Hematopoietic multipotent progenitor cell treated with erythropoietin and hydrocortisone succinate and interleukin-3 and kit ligand, for 15 days (in vitro differentiated cells): ENCODE measurements around the gene OR10A2.
"Not testable (repeated sequence)": the region's sequence is repeated elsewhere in the genome, so short reads cannot be mapped to it uniquely, and the experiment has no call there.

Experiments
- DNase-seq: peaks from one replicate; pipeline ENCODE4 v3.0.0-alpha.2; 2015; ENCODE audit warnings: low spot score

Gene OR10A2

GRCh38 chr11:6888830-6889229 lies 26.0 kb downstream of the OR10A2 start:
- no peak for DNase-seq

GRCh38 chr11:6889835-6890234 lies 27.0 kb downstream of the OR10A2 start:
- no peak for DNase-seq

GRCh38 chr11:6892400-6892799 lies 29.5 kb downstream of the OR10A2 start, which contains the start of gene OR2D2:
OR2D2 (minus strand) TSS chr11:6892500; CDS start chr11:6892500, 0 bp downstream.
- DNase-seq = no peak

- DNase-seq = no peak
These were observed 31.2 kb downstream of the OR10A2 start for GRCh38 chr11:6894097-6894496.

- DNase-seq = no peak
These were observed 32.2 kb downstream of the OR10A2 start for GRCh38 chr11:6895010-6895409.

GRCh38 chr11:6898911-6899310 lies 36.1 kb downstream of the OR10A2 start:
- DNase-seq = no peak

- no peak for DNase-seq
These were observed 37.6 kb downstream of the OR10A2 start for GRCh38 chr11:6900327-6900999.

GRCh38 chr11:6904804-6905203 lies 41.9 kb downstream of the OR10A2 start:
- not testable (repeated sequence) for DNase-seq

GRCh38 chr11:6911378-6911777 lies 48.5 kb downstream of the OR10A2 start:
- DNase-seq = no peak

- no peak for DNase-seq
These were observed 49.1 kb downstream of the OR10A2 start for GRCh38 chr11:6911948-6912347.

GRCh38 chr11:6919698-6920097 lies 56.8 kb downstream of the OR10A2 start:
- DNase-seq = no peak

- DNase-seq = no peak
These were observed 57.8 kb downstream of the OR10A2 start, which contains the start of gene OR2D3 for GRCh38 chr11:6920702-6921101. OR2D3 (plus strand) TSS chr11:6921002; CDS start chr11:6921002, 0 bp downstream.
